Measurements from ENCODE around the gene LEMD2. TPM values are rescaled to one million over a fixed set of nuclear protein-coding genes. Genes with fewer than 3 reads are reported as not detected.

The LEMD2 gene
- polyA plus RNA-seq, 1 of the 3 experiments (the other 2 are of a cell fraction), result 56.5 TPM

GRCh38 chr6:33733709-33734007, 55.3 kb downstream of the LEMD2 start:
- Histone ChIP-seq H3F3A (replicated peaks; ENCODE audit: insufficient read depth) (no peaks in the 10 kb centered on the region), H2AFZ (ENCODE audit: low read depth) (no peak overlapping the region), H3K9me2 (no peaks in the 10 kb centered on the region), H3K9ac (no peak overlapping the region), H3K79me2 (ENCODE audit: insufficient read depth) (no peaks in the 10 kb centered on the region), H3K9me3 (no peaks in the 10 kb centered on the region), H3K36me3 (replicated peaks in 1 of 2; ENCODE audit: control insufficient read depth in 1 of 2, insufficient read depth in 2 of 2, low read length in 1 of 2) (no peaks in the 10 kb centered on the region), H3K4me2 (no peak overlapping the region), H3K4me3 (ENCODE audit: low read depth in 2 of 2, low read length in 1 of 2) (no peak overlapping the region), H4K20me1 (ENCODE audit: insufficient read depth) (no peaks in the 10 kb centered on the region), H3K27me3 (ENCODE audit: insufficient read depth) (0 out of 2 replicates have a peak, but pooled peaks cover under 1% of the 10 kb centered on the region), H3K27ac (ENCODE audit: low read depth in 2 of 2, low read length in 1 of 2) (no peak overlapping the region), H3K4me1 (ENCODE audit: control insufficient read depth in 1 of 2, insufficient read depth in 2 of 2, low read depth in 1 of 2, low read length in 1 of 2) (peaks cover 0 to 13% of the 10 kb centered on the region in 2 experiments; a peak in 1 of 4 replicates)
- POLR2A ChIA-PET, result no interaction called here
- DNase-seq, result no peak
- CTCF ChIA-PET, result interaction anchor here (1.6 to 8.2 kb wide), 2 partner anchors 10 to 11 kb away, joined by 6 to 59 read pairs; no protein-coding TSS in a partner anchor
- 94% methylated on average over 6 of the region's 8 CpGs for WGBS (ENCODE audit: low lambda C conversion rate)
- TF ChIP-seq, protein P1, sequence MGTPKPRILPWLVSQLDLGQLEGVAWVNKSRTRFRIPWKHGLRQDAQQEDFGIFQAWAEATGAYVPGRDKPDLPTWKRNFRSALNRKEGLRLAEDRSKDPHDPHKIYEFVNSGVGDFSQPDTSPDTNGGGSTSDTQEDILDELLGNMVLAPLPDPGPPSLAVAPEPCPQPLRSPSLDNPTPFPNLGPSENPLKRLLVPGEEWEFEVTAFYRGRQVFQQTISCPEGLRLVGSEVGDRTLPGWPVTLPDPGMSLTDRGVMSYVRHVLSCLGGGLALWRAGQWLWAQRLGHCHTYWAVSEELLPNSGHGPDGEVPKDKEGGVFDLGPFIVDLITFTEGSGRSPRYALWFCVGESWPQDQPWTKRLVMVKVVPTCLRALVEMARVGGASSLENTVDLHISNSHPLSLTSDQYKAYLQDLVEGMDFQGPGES (IDR thresholded peaks at IDR 0.05; ENCODE audit: low read depth, low read length), result no peak
- TF ChIP-seq, protein P2, sequence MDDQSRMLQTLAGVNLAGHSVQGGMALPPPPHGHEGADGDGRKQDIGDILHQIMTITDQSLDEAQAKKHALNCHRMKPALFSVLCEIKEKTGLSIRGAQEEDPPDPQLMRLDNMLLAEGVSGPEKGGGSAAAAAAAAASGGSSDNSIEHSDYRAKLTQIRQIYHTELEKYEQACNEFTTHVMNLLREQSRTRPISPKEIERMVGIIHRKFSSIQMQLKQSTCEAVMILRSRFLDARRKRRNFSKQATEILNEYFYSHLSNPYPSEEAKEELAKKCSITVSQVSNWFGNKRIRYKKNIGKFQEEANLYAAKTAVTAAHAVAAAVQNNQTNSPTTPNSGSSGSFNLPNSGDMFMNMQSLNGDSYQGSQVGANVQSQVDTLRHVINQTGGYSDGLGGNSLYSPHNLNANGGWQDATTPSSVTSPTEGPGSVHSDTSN (IDR thresholded peaks at IDR 0.05), result no peak
- TF ChIP-seq GATA2 (CRISPR knock-in tag; IDR thresholded peaks at IDR 0.05) (no peak), FOSL2 (IDR thresholded peaks at IDR 0.05; ENCODE audit: borderline replicate concordance, low read depth) (no peak), SMC3 (IDR thresholded peaks at IDR 0.05; ENCODE audit: low read depth, low read length) (no peak), ELF1 (IDR thresholded peaks at IDR 0.05) (no peak), USF1 (IDR thresholded peaks at IDR 0.05; ENCODE audit: borderline replicate concordance, low read depth) (no peak), RFX5 (IDR thresholded peaks at IDR 0.05; ENCODE audit: low read length) (no peak), EZH2phosphoT487 (IDR thresholded peaks at IDR 0.05; ENCODE audit: borderline replicate concordance, low read depth) (no peak), JUND (IDR thresholded peaks at IDR 0.05) (no peak), POLR2AphosphoS5 (IDR thresholded peaks at IDR 0.05; ENCODE audit: low read depth, low read length) (no peak), MXI1 (IDR thresholded peaks at IDR 0.05; ENCODE audit: low read depth, low read length) (no peak), FOXM1 (IDR thresholded peaks at IDR 0.05; ENCODE audit: low read depth) (no peak), FOXJ3 (CRISPR knock-in tag; IDR thresholded peaks at IDR 0.05) (no peak), ZBTB33 (IDR thresholded peaks at IDR 0.05; ENCODE audit: borderline replicate concordance, low read depth) (no peak), TEAD4 (IDR thresholded peaks at IDR 0.05; ENCODE audit: borderline replicate concordance, insufficient read depth) (no peak)
